Measurements from ENCODE around the gene CDT1.
A peak's percentile ranks its signal among the peaks of the same experiment; 100 is the strongest.

The CDT1 gene

DNA sequence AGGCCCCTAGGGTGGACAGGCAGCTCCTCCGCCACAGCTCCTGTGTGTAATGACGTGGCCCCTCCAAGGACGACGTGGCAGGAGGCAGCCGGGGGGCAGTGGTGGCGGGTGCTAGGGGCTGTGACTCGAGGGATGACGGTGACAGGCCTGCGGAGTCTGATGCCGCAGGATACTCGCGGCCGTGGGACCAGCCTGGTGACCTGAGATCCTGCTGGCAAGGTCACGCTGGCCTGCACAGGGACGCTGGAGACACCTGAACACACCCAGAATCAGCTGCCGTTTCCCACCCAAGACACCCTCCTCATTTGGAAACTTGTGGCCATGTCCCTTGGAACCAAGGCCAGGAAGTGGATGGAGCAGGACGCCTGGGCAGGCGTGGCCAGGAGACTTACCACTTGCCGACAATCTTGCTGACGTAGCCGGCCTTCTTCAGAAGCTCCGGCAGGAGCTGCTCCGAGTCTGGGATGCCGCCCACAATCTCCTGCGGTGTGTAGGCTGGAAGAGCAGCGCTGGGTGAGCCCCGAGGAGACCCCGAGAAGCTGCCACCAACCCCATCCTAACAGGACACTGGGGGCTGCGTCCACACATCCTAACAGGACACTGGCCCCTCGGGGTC lies 37.1 kb downstream of the CDT1 start:
- DNase-seq, result no peak

- no peak for DNase-seq
These were observed 38.1 kb downstream of the CDT1 start for GRCh38 chr16:88841521-88842307.

DNA sequence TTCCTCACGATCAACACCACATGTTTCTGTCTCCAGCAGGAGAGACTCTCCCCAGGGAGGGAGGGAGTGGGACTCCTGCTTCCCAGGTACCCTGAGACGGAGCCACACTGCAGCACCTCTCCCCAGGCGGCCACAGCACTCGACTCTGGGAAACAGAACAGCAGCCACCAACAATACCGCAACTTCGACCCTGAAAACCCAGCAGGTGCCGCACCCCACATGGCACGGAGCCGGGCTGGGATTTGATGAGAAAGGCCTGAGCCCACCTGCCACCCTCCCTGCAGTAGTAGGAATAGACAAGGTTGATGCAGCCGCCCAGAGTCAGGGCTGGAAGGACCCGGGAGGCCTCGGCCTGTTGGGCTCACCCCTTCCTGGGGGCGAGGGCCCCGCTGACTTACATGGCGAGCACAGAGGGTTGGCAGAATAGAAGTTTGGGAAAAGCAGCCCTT lies 38.7 kb downstream of the CDT1 start:
- DNase-seq, result no peak

DNA sequence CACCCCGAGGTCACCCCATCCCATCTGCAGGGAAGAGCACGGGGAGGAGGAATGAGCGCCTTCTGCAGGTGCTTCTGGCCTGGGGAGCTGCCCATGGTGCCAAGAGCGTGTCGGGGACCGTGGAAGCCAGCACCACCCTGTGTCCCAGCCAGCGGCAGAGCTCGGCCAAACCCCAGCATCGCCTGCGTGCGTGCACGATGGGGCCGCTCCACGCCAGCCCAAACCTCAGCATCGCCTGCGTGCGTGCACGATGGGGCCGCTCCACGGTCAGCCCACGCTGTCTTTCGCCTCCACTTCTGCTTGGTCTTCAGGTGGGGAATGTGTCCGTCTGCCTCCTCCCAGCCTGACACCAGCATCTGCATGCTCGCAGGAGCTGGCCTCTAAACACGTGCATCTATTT lies 39.2 kb downstream of the CDT1 start:
- no peak for DNase-seq

DNA sequence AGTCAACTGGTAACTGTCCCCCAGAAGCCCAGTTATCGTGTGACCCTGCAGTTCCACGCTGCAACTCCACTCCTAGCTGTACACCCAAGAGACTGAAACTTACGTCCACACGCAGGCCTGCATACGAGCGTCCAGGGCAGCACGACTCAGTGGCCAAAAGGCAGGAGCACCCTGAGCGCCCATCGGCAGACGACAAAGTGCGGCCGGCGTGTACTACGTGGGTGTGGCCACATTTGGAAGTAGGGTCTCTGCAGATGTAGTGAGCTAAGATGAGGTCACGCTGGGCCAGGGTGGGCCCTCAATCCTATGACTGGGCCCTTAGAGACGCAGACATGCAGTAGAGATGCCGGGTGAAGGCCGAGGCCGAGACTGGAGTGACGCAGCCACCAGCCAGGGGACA lies 39.7 kb downstream of the CDT1 start:
- no peak for DNase-seq

DNA sequence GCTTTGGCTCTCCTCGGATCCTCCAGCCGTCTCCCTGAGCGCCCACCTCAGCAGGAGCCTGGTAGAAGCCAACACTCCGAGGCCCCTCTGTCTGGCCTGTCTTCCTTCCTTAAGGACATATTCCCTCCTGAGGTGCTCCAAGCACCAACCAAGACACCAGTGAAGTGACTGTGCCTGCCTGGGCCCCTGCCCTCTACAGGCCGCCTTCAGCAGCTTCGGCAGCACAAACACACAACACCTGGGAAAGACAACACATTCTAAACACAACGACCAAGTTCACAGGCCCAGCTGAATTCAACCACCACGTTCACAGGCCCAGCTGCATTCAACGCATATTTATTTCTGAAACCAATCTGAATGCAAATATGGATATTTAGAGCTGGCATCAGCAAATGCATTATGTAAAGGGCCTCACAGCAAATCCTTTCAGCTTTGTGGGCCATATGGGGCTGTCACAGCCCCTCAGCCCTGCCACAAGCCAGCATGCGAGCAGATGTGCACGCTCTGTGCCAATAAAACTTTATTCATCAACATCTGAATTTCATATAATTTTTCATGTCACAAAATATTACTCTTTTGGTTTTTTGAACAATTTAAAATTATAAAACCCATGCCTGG lies 40.9 kb downstream of the CDT1 start:
- no peak for DNase-seq

- DNase-seq, result no peak
These were observed 42.5 kb downstream of the CDT1 start for GRCh38 chr16:88846088-88846487.

GRCh38 chr16:88847654-88848053 lies 44.1 kb downstream of the CDT1 start:
- no peak for DNase-seq

DNA sequence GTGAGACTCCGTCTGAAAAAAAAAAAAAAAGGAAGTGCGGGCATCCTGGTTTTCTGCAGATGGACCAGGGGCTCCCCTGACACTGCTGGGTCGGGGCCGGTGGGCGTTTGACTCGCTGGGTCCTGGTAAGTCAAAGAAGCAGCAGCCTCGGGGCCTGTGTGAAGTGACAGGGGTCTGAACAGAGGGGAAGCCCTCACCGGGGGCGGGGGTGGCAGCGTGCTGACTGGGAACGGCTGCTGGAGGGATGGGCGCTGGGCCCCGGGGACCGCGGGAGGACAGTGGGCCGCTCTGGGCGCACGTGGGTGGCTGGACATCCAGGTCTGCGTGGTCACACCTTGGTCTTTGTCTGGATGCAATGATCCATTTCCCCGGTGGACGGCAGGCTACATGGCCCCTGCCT lies 45.0 kb downstream of the CDT1 start:
- DNase-seq, result no peak

GRCh38 chr16:88850531-88851199 lies 47.1 kb downstream of the CDT1 start:
- DNase-seq, result no peak

DNA sequence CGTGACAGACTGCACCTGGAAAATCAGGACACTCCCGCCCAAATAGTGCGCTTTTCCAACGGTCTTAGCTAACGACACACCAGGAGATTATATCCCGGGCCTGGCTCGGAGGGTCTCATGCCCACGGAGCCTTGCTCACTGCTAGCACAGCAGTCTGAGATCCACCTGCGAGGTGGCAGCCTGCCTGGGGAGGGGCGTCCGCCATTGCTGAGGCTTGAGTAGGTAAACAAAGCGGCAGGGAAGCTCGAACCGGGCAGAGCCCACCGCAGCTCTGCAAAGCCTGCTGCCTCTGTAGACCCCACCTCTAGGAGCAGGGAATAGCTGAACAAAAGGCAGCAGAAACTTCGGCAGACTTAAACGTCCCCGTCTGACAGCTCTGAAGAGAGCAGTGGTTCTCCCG lies 48.0 kb downstream of the CDT1 start:
- DNase-seq, result no peak

DNA sequence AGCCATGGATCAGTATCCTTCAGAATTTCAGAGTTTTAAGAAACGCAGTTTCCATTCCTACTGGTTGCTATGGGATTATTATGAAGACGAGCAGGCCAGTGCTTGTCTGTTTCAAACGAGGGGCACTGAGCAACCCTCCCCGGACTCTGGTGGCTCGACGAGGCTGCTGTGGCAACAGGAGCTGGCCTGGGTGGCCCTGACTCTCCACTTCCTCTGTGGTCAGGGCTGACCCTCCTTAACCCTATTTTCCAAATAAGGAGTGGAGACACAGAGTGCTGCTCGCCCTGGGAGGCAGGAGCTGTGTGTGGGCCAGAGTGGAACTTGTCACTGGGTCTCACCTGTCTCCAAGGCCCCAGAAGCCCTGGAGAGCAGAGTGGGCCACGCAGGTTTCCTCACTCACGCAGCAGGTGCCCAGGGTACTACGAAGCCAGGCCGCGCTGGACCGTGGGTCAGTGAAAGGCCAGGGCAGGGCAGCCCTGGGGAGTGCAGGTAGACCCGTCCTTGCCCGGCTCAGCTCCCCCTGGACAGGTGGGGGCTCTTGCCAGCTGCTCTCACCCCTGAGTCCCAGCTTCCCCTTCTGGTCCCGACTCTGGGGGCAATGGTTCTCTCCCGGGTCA lies 49.8 kb downstream of the CDT1 start:
- no peak for DNase-seq

GRCh38 chr16:88854306-88855111 lies 50.9 kb downstream of the CDT1 start:
- DNase-seq, result no peak

DNA sequence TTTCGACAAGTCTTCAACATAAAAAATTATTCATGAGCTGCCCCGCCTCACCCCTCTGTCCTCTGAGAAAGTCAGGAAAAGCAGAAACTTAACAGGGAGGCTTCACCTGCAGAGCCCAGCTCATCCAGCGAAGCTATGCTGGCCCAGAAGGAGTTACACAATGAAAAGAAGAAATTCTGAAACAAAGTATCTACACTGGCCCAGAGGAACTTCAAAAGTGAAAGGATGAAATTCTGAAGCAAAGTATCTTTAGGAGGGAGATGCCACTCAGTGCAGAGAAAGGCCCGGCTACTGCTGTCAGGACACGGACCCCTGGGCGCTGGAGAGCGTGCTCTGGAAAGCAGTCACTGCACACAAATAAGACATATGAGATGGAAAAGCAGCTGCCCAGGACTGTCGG lies 51.6 kb downstream of the CDT1 start:
- DNase-seq, result no peak

DNA sequence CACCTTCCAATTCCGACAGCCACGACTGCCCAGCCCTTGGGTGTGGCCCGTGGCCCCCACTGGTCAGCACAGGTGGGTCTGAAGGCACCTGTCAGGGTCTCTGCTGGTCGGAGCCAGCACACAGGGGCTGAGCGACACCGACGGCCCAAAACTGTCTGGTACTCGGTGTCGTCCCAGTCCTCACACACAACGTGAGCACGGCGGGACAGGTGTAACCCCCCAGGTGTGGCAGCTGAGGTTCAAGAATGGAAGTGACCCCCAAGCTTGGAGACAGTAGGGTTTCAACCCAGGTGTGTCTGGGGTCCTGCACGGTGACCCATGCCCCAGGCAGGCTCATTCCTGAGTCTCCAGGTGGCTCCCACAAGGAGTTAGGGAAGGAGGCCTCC lies 52.1 kb downstream of the CDT1 start:
- DNase-seq, result no peak

DNA sequence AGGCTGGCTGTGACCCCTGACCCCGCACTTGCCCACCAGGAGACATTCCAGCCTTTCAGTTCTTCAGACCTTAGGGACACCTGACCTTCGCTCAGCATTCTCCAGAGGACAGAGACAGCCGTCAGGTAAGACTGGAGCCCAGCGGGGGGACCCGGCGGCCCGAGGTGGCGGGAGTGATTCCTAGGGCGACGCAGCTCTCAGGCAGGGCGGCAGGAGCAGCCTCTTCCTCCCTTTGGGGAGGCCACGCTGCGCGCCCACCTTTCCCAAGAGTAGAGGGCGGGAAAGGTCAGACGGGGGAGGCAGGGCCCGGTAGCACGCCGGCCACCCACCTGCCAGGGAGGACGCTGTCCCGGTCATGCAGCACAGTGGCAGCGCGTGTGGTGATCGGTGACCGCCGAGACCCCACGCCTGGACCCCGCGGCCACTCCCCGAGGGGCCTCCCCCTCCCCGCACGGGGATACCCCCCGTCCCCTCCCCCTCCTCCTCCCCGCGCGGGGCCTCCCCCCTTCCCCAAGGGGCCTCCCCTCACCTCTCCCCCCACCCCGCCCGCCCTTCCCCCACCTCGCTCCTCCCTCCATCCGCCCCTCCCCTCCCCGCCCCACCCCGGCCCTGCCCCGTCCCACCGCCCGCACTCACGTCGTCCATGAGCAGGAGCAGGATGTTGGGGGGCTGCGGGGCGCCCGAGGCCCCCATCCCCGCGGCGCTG lies 52.7 kb downstream of the CDT1 start:
- no peak for DNase-seq

GRCh38 chr16:88856828-88857727 lies 53.5 kb downstream of the CDT1 start, which contains the start of the genes GALNS and TRAPPC2L:
GALNS (minus strand) TSS chr16:88856947; CDS start chr16:88856877, 70 bp downstream.
TRAPPC2L (plus strand) TSS chr16:88857127; CDS start chr16:88857151, 24 bp downstream.
- peak; percentile 97 to 99 (median 98) for DNase-seq

- DNase-seq, result peak in 3 of 4 experiments; percentile 25 to 69 (median 49)
These were observed 54.2 kb downstream of the CDT1 start for GRCh38 chr16:88857728-88858339.
